Fibroblast of peridontal ligament (primary cell): ENCODE results near the gene PRR20A.
"Not testable (repeated sequence)": the region's sequence is repeated elsewhere in the genome, so short reads cannot be mapped to it uniquely, and the experiment has no call there.

Experiments
- DNase-seq: peaks from one replicate; pipeline ENCODE4 v3.0.0-alpha.2; 2010; ENCODE audit errors: extremely low read depth

PRR20A gene

DNA sequence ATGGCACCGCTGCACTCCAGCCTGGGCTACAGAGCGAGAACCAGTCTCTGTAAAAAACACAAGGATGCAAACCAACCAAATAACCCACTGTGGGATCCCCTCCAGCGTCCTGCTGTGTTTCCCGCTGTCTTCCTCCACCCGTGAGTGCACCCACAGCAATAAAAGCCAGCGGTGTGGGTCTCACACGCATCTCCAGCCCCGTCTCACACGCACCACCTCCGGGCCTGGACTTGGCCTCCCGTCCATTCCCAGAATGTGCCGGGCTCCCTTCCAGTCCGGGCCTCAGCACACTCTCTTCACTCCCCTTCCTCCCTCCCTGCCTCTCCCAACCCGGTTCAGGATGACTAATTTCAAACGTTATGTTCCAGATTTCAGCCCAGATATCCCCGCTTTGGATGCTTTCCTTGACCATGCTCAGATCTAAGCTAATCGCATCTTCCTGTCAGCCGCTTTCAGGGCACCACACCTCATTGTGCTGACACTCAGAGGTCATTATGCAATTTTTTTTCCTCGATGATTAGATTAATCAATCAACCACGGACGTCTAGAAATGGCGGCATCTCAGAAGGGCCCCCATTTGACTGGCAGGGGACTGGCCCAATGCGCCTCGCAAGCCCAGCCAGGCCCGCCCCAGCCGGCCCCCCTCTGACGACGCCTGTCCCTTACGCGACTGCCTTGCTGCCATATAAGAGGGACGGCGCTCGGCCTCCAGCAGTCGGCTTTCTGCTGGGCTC, at the start of gene PRR20A:
PRR20A (plus strand) TSS at position 684 of the 734 bp plus-strand sequence. CDS start 387 bp downstream, outside the sequence.
- DNase-seq, result not testable (repeated sequence)

DNA sequence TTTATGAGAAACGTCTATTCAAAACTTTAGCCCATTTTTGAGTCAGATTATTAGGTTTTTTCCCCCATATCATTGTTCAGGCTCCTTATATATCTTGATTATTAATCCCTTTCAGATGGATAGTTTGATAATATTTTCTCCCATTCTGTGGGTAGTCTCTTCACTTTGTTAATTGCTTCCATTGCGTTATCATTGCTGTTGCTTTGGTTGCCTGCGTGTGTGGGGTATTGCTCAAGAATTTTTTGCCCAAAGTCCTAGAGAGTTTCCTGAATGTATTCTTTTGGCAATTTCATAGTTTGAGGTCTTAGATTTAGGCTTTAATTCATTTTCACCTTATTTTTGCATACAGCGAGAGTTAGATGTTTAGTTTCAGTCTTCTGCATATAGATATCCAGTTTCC, 25.8 kb upstream of the PRR20A start:
- no peak for DNase-seq

DNA sequence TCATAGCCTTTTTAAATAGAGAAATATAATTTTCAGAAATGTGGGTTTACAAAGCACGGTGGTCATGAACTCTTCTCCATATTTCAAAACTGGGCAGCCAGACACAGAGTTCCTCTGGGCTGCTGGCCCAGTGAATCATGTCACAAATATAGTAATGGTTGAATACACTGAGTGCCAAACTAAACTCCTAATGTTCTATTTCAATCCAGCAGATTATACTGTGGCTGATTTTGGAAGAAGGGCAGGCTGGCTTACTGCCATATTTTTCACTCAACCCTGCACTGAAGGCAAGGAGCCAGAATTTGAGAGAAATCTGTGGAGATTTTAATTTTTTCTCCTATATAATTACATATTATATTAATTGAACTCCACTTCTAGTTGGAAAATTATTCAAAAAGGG, 17.0 kb upstream of the PRR20A start:
- no peak for DNase-seq

DNA sequence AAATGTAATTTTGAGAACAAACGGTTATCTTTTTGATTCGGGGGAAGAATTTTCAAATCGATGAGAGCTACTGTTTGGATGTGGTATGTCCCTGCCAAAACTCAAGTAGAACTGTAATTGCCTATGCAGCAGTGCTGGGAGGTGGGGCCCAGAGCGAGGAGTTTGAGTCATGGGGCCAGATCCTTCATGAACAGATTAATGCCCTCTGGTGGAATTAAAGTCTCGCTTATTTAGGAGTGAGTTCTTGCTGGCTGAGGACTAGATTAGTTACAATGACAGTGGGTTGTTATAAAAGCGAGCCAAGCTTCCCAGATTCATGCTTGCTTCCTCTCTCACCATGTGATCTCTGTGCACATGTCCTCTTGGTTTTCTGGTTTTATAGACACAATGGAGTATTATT, 11.8 kb upstream of the PRR20A start:
- DNase-seq, result no peak

- DNase-seq, result no peak
Measured at GRCh38 chr13:57136093-57136492, 4.6 kb upstream of the PRR20A start.

DNA sequence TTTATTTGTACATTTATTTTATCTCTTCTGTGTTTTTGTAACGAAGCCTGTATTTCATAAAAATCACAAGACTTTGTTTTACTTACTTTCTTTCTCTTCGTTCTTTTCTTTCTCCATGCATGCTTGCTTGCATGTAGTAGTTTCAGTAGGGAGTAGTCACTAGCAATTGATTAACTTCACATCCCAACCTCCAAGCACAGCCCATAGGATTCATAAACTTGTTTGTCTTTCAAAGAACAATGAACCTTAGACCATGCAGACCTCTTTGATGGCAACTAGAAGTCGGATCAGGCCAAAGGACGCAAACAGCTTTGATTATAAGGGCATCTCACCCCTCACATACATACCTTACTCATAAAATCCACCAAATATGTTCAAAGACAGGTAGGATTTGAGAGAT, 3.1 kb upstream of the PRR20A start:
- no peak for DNase-seq

GRCh38 chr13:57138988-57139387, 1.7 kb upstream of the PRR20A start:
- no peak for DNase-seq

DNA sequence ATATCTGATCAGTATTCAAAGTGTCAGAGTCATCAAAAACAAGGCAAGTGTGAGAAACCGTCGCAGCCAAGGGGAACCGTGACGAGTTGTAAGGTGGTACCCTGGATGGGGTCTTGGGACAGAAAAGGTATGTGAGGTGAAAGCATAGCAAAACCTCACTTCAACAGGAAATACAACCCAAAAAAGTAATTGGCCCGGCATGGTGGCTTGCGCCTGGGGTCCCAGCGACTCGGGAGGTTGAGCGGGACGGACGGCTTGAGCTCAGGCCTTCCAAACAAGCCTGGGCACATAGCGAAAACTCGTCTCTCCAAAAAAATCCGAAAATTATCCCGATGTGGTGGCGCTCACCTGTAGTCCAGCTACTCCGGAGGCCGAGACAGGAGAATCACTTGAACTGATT, 937 bp upstream of the PRR20A start:
- not testable (repeated sequence) for DNase-seq

- not testable (repeated sequence) for DNase-seq
Measured at GRCh38 chr13:57147188-57147587, 6.5 kb downstream of the PRR20A start, which contains the start of gene PRR20B. Gene PRR20B (plus strand): TSS chr13:57147488. CDS start chr13:57147875, 387 bp downstream.

- not testable (repeated sequence) for DNase-seq
Measured at GRCh38 chr13:57148106-57148505, 7.4 kb downstream of the PRR20A start.

- not testable (repeated sequence) for DNase-seq
Measured at GRCh38 chr13:57153761-57154160, 13.0 kb downstream of the PRR20A start, which contains the start of gene PRR20C. Gene PRR20C (plus strand): TSS chr13:57154061. CDS start chr13:57154448, 387 bp downstream.

GRCh38 chr13:57160332-57160731, 19.6 kb downstream of the PRR20A start, which contains the start of gene PRR20D:
Gene PRR20D (plus strand): TSS chr13:57160632. CDS start chr13:57161019, 387 bp downstream.
- not testable (repeated sequence) for DNase-seq

- not testable (repeated sequence) for DNase-seq
Measured at GRCh38 chr13:57166897-57167296, 26.2 kb downstream of the PRR20A start, which contains the start of gene PRR20E. Gene PRR20E (plus strand): TSS chr13:57167197. CDS start chr13:57167584, 387 bp downstream.

DNA sequence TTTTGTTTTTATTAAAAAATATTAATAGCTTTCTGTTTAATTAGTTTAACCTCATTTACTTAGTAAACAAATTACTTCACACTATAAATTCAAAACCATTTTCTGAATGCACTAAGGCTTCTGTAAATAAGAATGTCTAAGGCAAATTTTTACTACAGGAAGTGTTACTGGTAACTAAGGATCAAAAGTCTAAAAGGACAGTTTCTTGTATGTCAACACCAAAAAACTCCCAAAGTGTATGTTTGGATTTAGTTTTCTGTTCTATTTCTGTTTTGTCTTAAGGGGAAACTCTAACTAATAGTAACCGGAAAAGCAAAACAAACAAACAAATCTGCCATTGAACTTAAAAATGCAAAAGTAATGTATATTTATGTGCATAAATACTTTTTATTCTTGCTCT, 50.9 kb downstream of the PRR20A start:
- DNase-seq, result no peak
